GOT3 (cell line): ENCODE measurements around the gene IRF2BP1.
A peak's percentile ranks its signal among the peaks of the same experiment; 100 is the strongest.

Experiments
- DNase-seq: peaks from one replicate; lab custom pipeline; 2025; ENCODE audit warnings: mixed read lengths; lab: John Stamatoyannopoulos, UW

The IRF2BP1 gene

GRCh38 chr19:45862564-45863334 lies 23.2 kb downstream of the IRF2BP1 start, which contains the start of gene SYMPK:
SYMPK (minus strand) TSS chr19:45863147; CDS start chr19:45854495, 8,652 bp downstream.
- DNase-seq, result peak; percentile 97

DNA sequence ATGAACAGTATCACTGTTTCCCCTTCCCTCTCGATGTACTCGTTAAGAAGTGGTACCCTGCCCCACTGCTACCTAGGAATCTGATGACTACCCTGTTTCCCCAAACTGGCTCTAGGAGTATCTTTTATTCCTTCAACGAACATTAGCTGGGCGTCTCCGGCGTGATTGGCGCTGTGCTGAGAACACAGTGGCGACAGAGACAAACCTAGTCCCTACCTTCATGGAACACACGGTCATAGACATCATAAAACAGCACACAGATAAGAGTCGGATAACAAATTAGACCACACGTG lies 23.7 kb downstream of the IRF2BP1 start:
- DNase-seq, result no peak

DNA sequence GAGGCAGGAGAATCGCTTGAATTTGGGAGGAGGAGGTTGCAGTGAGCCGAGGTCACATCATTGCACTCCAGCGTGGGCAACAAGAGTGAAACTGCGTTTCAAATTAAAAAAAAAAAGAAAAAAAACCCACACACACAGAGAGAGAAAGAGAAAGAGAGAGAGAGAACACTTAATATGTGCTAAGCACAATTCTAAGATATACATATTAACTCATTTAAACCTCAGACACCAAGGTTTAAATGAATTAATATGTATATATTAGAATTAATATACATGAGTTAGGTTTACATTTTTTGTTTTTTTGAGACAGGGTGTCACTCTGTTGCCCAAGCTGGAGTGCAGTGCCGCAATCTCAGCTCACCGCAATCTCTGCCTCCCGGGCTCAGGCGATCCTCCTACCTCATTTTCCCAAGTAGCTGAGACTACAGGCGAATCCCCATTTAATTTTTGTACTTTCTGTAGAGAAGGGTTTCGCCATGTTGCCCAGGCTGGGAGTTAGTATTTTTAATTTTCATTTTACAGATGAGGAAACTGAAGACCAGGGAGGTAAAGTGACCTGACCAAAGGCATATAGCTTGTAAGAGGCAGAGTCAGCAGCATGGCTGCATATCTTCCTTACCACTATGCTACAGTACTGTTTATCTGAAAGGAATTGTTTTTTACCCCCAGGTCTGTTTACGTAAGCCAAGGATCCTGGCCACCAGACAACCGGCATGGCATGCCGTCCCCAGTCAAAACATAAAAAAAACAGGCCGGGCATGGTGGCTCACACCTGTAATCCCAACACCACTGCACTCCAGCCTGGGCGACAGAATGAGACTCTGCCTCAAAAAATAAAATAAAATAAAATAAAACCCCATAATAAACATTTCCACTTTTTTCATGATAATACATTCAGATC lies 25.3 kb downstream of the IRF2BP1 start:
- DNase-seq, result no peak

DNA sequence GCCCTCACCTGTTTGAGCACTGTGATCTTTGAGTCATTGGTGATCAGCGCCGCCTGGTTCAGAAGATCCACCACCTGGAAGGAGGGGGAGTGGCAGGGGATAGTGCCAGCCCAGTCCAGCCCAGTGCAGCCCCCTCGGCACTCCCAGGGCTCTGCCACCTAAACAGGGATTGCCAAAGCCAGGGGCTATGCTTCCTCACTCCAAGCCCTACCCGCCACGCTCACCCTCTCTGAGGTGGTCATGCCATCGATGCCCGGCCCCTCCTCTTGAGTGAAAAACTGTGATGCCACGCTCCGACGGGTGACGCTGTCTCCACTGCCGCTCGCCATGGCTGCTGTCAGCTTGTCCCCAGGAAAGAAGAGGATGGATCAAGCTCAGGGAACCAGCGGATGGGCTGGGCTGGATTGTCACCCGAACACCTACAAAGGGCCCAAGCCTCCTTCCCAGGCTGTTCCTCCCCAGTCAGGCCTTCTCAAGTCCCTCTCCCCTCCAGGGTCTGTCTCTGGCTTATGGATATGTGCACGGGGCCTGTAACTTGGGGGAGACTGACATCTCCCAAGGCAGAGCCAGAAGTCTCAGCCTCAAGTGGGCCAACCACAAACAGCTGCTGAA lies 31.7 kb downstream of the IRF2BP1 start:
- no peak for DNase-seq

DNA sequence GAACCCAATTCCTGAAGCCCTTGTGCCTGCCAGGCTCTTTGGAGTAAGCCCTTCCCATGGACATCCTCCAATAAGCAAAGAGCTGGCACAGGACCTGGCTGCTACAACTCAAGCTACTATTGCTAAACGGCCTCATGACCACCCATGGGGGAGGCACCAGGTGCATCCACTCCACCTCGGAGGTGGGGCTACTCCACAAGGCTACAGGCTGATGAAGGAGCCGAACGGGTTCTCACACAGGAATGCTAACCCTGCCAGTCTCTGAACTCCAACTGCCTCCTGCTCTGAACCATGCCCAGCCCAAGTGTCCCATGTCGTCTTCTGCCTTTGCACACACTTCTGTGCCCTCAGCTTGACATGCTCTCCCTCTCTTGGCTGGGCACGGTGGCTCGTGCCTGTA lies 33.0 kb downstream of the IRF2BP1 start:
- no peak for DNase-seq

- no peak for DNase-seq
These were observed 33.7 kb downstream of the IRF2BP1 start for GRCh38 chr19:45852145-45852750.

DNA sequence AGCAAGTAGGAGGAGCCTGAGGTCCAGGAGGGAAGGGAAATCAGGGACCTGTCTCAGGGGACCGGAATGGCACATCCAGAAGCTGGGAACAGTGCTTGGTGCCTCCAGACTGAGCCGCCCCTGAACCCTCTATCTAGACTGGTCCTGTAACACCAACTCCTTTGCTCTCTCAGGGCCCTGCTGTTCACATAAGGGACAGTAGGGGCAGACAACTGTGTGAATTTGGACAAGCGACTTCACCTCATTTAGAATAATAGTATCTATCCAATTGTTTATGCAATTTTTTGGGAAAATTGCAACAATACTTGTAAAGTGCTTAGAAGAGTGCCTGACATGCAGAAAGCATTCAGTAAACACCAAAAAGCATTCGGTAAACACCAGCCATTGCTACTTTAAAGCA lies 37.0 kb downstream of the IRF2BP1 start:
- DNase-seq, result no peak

GRCh38 chr19:45847663-45848062 lies 38.3 kb downstream of the IRF2BP1 start:
- no peak for DNase-seq

- DNase-seq, result no peak
These were observed 43.7 kb downstream of the IRF2BP1 start for GRCh38 chr19:45842198-45842597.

GRCh38 chr19:45834970-45835369 lies 51.0 kb downstream of the IRF2BP1 start:
- no peak for DNase-seq
